Fibroblast of lung (primary cell): ENCODE measurements around the gene NF2. TPM values are rescaled to one million over a fixed set of nuclear protein-coding genes. Genes with fewer than 3 reads are reported as not detected.
"Not testable (repeated sequence)": the region's sequence is repeated elsewhere in the genome, so short reads cannot be mapped to it uniquely, and the experiment has no call there.

ENCODE experiments used
- DNase-seq, 2 donors: peaks; one replicate each; pipeline versions ENCODE4 v3.0.0 to v3.0.0-alpha.2; 2010; ENCODE audit warnings: low read depth in 2 of 2
- H2AFZ ChIP-seq: 2 replicates; pipeline ENCODE4 v1.5.1; 2012; ENCODE audit warnings: low read length, control low read depth, inconsistent platforms
- H3K27ac ChIP-seq: 2 replicates; pipeline ENCODE4 v1.5.1; 2011; ENCODE audit warnings: low read length, control low read depth; ENCODE audit not compliant: insufficient read depth
- H3K27me3 ChIP-seq: 2 replicates; pipeline ENCODE4 v1.5.1; 2011; ENCODE audit warnings: mild to moderate bottlenecking, low read length; ENCODE audit not compliant: control insufficient read depth, insufficient read depth
- H3K36me3 ChIP-seq: 2 replicates; pipeline ENCODE4 v1.5.1; 2011; ENCODE audit warnings: low read length; ENCODE audit not compliant: control insufficient read depth, insufficient read depth
- H3K4me1 ChIP-seq: 2 replicates; pipeline ENCODE4 v1.5.1; 2011; ENCODE audit warnings: low read length; ENCODE audit not compliant: control insufficient read depth, insufficient read depth; ENCODE audit errors: extremely low read depth
- H3K4me2 ChIP-seq: 2 replicates; pipeline ENCODE4 v1.5.1; 2011; ENCODE audit warnings: low read length, control low read depth; ENCODE audit not compliant: insufficient read depth; ENCODE audit errors: extremely low read depth
- H3K4me3 ChIP-seq, 4 experiments: fragments of 200-600 bp in 1 of 4; sonication (generic) in 1 of 4; replicated peaks in 1 of 4; 2 replicates each; pipeline ENCODE4 v1.5.1; 2011 to 2016; ENCODE audit warnings: low read length in 4 of 4, low read depth in 3 of 4, mild to moderate bottlenecking in 3 of 4, control low read depth in 2 of 4, inconsistent platforms in 1 of 4, mixed read lengths in 1 of 4; ENCODE audit not compliant: insufficient read depth in 1 of 4; ENCODE audit errors: control extremely low read depth in 1 of 4
- H3K79me2 ChIP-seq: 2 replicates; pipeline ENCODE4 v1.5.1; 2012; ENCODE audit warnings: mild to moderate bottlenecking, low read length, inconsistent platforms; ENCODE audit not compliant: control insufficient read depth, insufficient read depth
- H3K9ac ChIP-seq: 2 replicates; pipeline ENCODE4 v1.5.1; 2011; ENCODE audit warnings: mild to moderate bottlenecking, low read length, control low read depth; ENCODE audit not compliant: insufficient read depth
- H3K9me3 ChIP-seq: 2 replicates; pipeline ENCODE4 v1.5.1; 2012; ENCODE audit warnings: low read depth, low read length; ENCODE audit not compliant: control insufficient read depth, insufficient read depth
- H4K20me1 ChIP-seq: 2 replicates; pipeline ENCODE4 v1.5.1; 2011; ENCODE audit warnings: low read length; ENCODE audit not compliant: control insufficient read depth, insufficient read depth; ENCODE audit errors: extremely low read depth
- CTCF ChIP-seq, 2 donors: IDR thresholded peaks in 1 of 2; conservative IDR thresholded peaks in 1 of 2; 1 replicate in 1 of 2; 2 replicates in 1 of 2; pipeline ENCODE4 v1.5.1; 2011 to 2012; ENCODE audit warnings: low read length in 2 of 2, control low read depth in 1 of 2, inconsistent platforms in 1 of 2, low read depth in 1 of 2, mild to moderate bottlenecking in 1 of 2
- EZH2 ChIP-seq: IDR thresholded peaks from 2 replicates; pipeline ENCODE4 v1.5.1; 2012; ENCODE audit warnings: low read length, control low read depth, mild to moderate bottlenecking; ENCODE audit errors: missing control alignments
- polyA plus RNA-seq, 2 donors: library from polyadenylated mRNA; depleted of rRNA in 1 of 2; stranded (reverse) in 1 of 2; unstranded in 1 of 2; fragments of >200 nt; gene quantifications; 2 replicates each; pipeline ENCODE4 v1.2.1, GENCODE V29; 2011 to 2012; ENCODE audit warnings: missing spikeins in 1 of 2
- total RNA-seq: library from RNA; depleted of rRNA; stranded (reverse); fragments of >200 nt; gene quantifications from 2 replicates; pipeline ENCODE4 v1.2.1, GENCODE V29; 2014

The NF2 gene
- total and polyA plus RNA-seq, 2 donors (not counting 1 experiment from before 2014, with no cell fraction given) = 55.5 to 80.9 TPM

- no peak for DNase-seq
- no peaks in the 10 kb centered on the region for H3K27me3 ChIP-seq
- no peak for TF ChIP-seq EZH2
- no peak for TF ChIP-seq CTCF (conservative IDR thresholded peaks at IDR 0.05 in 1 of 2, IDR thresholded peaks at IDR 0.05 in 1 of 2; ENCODE audit: low read depth in 1 of 2, low read length in 2 of 2)
- no peaks in the 10 kb centered on the region for H3K36me3 ChIP-seq
- H3K4me2 ChIP-seq = peak overlapping the region; percentile 85
- no peak overlapping the region for H3K27ac ChIP-seq
- H3K4me3 ChIP-seq = peak overlapping the region; percentile 58 to 69 (median 63)
- peak overlapping the region; percentile 54 for H2AFZ ChIP-seq
- no peaks in the 10 kb centered on the region for H3K79me2 ChIP-seq
- no peaks in the 10 kb centered on the region for H3K9me3 ChIP-seq
- no peaks in the 10 kb centered on the region for H3K4me1 ChIP-seq
- peak overlapping the region; percentile 8 for H3K9ac ChIP-seq
- H4K20me1 ChIP-seq = no peaks in the 10 kb centered on the region
These were observed 23.1 kb upstream of the NF2 start for GRCh38 chr22:29580200-29580810.

- DNase-seq = no peak
- Histone ChIP-seq H3K27me3 (no peaks in the 10 kb centered on the region), H3K4me2 (no peak overlapping the region), H3K36me3 (no peaks in the 10 kb centered on the region), H3K27ac (no peak overlapping the region), H3K9ac (no peak overlapping the region), H2AFZ (no peak overlapping the region), H3K9me3 (no peaks in the 10 kb centered on the region), H3K79me2 (no peaks in the 10 kb centered on the region), H3K4me3 (peak overlapping the region in 1 of 4 experiments; percentile 60), H3K4me1 (no peaks in the 10 kb centered on the region), H4K20me1 (no peaks in the 10 kb centered on the region)
- TF ChIP-seq EZH2 = no peak
- TF ChIP-seq CTCF (conservative IDR thresholded peaks at IDR 0.05 in 1 of 2, IDR thresholded peaks at IDR 0.05 in 1 of 2; ENCODE audit: low read depth in 1 of 2, low read length in 2 of 2) = no peak
These were observed 21.6 kb upstream of the NF2 start for GRCh38 chr22:29581799-29582198.

- Histone ChIP-seq H3K4me2 (no peak overlapping the region), H3K9ac (no peak overlapping the region), H2AFZ (no peak overlapping the region), H3K36me3 (no peaks in the 10 kb centered on the region), H3K4me1 (peaks cover 4% of the 10 kb centered on the region), H3K79me2 (no peaks in the 10 kb centered on the region), H3K27me3 (no peaks in the 10 kb centered on the region), H3K4me3 (no peak overlapping the region), H4K20me1 (no peaks in the 10 kb centered on the region), H3K9me3 (no peaks in the 10 kb centered on the region), H3K27ac (no peak overlapping the region)
- TF ChIP-seq EZH2 = no peak
- TF ChIP-seq CTCF (conservative IDR thresholded peaks at IDR 0.05 in 1 of 2, IDR thresholded peaks at IDR 0.05 in 1 of 2; ENCODE audit: low read depth in 1 of 2, low read length in 2 of 2) = no peak
- no peak for DNase-seq
These were observed 18.5 kb upstream of the NF2 start for GRCh38 chr22:29584975-29585374.

- DNase-seq, H3K9me3 ChIP-seq, H3K79me2 ChIP-seq, H3K27me3 ChIP-seq, H3K36me3 ChIP-seq, H3K27ac ChIP-seq, H3K4me1 ChIP-seq, H3K4me2 ChIP-seq, H2AFZ ChIP-seq, H3K9ac ChIP-seq, H4K20me1 ChIP-seq, H3K4me3 ChIP-seq: not testable (repeated sequence)
These were observed 17.2 kb upstream of the NF2 start for GRCh38 chr22:29586193-29586705.
